ENCODE data around the gene IQCN.

DNA sequence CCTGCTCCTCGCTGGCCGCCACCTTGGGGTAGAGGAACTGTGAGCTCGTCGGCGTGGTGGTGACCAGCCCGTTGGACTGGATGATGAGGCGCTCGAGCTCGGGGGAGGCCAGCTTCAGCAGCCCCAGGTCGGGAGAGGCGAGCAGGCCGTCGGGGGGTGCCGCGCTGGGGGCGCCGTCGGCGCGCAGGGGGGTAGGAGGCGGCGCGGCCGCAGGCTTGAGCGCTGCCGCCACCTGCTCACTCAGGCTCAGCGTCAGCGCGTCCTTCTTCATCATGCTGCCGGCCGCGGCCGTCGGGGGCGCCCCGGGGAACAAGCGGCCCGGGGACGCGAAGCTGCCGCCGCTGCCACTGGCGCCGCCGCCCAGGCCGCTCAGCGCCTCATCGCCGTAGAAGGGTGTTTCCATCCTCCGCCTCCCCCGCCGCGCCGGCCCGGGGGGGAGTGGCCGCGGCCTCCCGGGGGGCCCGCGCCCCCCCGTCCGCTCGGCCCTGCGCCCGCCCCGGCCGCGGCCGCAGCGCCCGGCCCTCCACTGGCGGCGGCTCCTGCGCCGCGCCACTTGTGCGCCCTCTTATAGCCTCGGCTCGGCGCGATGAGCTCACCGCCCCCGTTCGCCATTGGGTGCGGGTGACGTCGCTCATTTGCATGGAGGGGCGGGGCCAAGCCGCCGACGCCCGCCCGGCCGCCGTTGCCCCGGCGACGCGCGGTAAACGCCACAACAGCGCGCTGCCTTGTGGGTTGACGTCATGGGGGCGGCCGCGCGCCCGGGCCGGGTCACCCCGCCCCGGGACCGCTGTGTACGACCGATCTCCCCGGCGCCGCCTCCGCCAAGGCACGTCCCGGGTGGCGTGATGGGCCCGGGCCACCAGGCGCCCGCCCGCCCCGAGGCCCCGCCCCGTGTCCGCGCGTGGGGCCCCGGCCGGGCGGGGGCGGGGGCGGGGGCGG, 7.1 kb upstream of the IQCN start, which contains the start of gene JUND:
- TF ChIP-seq, protein P1, sequence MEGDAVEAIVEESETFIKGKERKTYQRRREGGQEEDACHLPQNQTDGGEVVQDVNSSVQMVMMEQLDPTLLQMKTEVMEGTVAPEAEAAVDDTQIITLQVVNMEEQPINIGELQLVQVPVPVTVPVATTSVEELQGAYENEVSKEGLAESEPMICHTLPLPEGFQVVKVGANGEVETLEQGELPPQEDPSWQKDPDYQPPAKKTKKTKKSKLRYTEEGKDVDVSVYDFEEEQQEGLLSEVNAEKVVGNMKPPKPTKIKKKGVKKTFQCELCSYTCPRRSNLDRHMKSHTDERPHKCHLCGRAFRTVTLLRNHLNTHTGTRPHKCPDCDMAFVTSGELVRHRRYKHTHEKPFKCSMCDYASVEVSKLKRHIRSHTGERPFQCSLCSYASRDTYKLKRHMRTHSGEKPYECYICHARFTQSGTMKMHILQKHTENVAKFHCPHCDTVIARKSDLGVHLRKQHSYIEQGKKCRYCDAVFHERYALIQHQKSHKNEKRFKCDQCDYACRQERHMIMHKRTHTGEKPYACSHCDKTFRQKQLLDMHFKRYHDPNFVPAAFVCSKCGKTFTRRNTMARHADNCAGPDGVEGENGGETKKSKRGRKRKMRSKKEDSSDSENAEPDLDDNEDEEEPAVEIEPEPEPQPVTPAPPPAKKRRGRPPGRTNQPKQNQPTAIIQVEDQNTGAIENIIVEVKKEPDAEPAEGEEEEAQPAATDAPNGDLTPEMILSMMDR (IDR thresholded peaks at IDR 0.05): no peak
- no peak for TF ChIP-seq ZFX (IDR thresholded peaks at IDR 0.05; ENCODE audit: borderline replicate concordance)

All from 22Rv1 (cell line).